Hematopoietic multipotent progenitor cell treated with erythropoietin and hydrocortisone succinate and interleukin-3 and kit ligand, for 6 days (in vitro differentiated cells): Measurements from ENCODE around the gene AFF2.

Source experiments
- DNase-seq: peaks from one replicate; pipeline ENCODE4 v3.0.0-alpha.2; 2015

Gene AFF2

DNA sequence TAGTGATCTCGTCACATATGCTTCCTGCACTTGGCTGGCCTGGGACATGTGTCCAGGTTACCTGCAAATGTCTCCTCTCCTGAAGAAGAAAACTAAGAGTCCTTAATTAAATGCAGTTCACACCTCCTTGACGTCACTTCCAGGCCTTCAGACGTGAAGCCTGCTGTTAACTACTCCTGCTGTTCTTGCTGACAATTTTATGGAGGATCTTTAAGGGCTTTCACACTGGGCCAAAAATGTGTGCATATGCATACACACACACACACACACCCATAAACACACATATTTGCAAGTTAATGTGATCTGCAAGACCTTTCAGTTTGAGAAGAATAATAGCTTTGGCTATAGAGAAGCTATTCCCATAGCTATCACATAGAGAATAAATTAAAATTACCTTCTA lies 267.9 kb downstream of the AFF2 start:
- DNase-seq = no peak

DNA sequence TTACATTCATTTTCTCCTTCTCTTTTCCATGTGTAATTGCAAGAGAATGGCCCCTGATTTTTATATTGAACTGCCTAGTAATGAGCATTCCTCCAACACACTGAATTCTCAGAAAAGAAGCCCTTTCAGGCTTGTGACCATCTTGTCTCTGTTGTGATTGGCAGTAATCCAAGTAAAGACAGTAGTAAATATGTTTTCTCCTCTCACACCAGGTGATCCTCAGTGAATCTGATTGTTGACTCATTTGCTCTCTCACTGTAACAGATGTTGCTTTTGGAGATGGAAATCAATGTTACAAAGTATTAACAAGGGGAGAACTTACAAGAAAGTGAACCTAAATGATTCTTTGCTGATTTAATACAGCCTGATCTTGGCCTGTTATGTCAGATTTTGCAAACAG lies 271.0 kb downstream of the AFF2 start:
- no peak for DNase-seq

DNA sequence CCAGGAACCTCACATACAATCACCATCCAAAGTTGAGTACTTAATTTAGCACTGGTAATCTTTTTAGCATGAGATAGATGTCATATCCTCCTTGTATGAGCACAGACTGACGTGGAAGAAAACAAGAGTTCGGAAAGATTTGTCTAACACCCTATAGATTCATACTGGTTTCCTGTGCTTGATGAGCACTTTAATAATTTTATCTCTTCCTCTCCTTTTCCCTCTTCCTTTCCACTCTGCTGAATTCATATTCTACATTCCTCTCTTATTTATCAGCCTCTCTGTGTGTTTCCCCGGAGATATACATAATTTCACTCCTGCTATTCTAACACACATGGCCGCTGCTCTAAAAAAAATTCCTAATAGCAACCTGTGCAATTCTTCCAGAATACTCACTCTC lies 273.9 kb downstream of the AFF2 start:
- no peak for DNase-seq

DNA sequence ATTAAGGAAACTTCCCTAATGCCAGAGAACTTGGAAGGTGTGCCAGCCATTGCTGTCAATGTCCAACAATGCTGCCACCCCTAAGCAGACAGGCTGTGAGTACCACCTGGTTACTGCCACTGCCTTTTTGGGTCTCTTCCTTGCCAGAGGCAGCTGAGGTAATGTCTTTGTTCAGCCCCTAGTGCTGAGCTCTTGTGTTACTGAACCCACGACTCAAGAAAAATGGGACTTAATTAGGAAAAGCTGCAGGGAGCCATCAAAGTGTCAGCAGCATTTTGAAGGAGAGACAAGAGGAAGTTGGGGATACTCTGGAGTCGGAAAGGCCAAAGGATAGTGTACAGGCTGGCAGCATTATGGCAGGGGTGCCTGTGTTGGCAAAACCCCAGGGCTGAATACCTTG lies 283.7 kb downstream of the AFF2 start:
- no peak for DNase-seq

DNA sequence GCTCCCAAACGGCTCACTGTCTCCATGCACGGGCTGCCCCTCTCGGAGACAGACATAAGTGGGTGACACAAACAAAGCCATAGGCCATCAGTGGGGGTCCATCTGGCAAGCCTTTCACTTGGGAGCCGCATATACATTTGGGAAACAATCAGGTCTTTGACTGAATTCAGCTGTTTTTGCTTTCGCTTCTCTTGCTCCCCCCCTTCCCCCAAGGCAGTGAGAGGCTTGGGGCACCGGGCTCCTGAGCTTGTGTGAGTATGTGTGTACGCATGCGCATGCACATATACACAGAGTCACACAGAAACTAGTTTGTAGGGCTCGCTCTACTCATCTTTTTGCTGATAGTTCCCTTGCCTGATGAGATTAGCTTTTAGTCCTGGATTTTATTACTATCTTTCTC lies 284.4 kb downstream of the AFF2 start:
- no peak for DNase-seq

DNA sequence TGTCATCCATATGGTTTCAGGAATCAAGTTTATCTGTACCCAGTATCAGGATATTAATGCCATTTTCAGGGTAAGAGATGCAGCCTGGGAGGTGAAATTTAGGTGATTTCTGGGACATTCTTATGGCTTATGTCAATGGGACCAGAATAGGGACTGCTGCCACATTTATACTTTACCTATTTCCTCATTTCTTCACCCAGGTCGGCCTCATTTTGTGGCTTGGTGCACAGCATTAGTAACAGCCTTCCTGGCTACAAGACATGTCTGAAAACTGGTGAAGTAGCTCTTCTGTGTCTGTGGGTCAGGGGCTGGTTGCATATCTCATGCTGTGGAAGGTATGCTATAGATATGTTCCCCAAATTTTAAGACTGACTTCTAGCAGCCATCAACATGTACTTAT lies 284.8 kb downstream of the AFF2 start:
- DNase-seq = no peak

DNA sequence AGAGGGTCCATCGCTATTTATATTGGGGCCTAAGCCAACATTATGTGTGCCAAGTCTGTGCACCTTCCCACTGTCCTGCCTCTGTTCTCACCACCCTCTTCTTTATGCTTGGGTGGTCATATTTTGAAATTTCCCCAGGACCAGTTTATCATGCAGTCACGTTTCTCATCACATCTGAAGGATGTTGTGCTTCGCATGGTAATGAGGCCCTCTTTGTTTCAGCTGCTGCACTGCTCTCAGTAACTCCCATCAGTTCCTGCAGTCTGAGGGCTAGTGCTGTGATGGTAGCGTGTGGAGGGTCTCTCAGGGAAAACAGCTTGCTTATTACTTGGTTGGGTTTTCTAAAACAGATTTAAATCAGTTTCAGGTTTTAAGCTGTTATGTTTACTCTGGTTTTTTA lies 288.0 kb downstream of the AFF2 start:
- DNase-seq = no peak

DNA sequence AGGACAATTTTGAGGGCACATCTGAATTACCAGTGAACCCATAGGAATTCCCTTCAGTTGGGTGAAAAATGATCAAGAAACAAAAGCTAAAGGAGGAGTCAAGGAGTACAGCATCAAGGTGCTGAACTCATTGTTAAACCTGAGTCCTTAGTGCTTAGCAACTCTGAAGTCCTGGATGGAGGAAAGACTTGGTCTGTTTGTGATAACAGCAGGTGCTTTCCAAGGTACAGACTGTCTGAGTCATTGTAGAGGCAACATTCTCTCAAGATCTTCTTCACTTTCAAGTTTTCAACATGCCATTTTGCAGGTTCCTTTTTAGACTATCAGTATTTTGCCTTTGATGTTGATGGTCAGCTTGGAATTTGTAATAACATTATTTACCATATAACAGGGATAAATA lies 293.9 kb downstream of the AFF2 start:
- DNase-seq = no peak

DNA sequence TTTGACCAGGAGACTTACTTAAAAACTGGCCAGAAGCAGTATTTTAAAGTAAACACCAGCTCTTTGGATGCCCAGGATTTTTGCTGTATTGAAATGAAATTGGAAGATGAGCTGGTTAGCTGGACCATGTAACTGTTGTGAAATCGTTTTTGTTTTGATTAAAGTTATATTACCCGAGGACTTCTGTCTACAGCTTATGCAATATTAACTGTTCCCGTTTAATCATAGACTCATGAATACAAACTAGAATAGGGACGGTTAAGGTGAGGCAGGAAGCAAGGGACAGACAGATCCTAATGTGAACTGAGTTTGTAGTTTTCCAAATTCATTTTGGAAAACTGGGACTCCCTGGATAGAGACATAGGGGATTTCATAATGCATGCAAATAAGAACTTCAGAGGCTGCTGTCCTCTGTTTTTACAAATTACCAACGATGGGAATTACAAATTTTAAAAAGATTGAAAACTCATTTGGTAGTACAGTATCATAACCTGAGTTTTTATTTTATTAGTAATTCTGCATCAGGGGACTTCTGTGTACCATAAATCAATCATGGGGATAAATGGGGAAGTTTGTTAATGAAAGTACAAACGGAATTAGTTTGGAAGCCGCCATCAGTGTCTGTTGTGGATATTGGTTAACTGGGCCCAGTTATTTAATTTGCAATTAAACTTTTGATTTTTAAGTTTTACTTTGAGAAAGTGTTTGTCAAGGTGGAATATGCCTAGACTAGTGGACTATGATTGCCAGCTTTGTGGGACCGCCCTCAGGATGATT lies 304.4 kb downstream of the AFF2 start:
- no peak for DNase-seq

DNA sequence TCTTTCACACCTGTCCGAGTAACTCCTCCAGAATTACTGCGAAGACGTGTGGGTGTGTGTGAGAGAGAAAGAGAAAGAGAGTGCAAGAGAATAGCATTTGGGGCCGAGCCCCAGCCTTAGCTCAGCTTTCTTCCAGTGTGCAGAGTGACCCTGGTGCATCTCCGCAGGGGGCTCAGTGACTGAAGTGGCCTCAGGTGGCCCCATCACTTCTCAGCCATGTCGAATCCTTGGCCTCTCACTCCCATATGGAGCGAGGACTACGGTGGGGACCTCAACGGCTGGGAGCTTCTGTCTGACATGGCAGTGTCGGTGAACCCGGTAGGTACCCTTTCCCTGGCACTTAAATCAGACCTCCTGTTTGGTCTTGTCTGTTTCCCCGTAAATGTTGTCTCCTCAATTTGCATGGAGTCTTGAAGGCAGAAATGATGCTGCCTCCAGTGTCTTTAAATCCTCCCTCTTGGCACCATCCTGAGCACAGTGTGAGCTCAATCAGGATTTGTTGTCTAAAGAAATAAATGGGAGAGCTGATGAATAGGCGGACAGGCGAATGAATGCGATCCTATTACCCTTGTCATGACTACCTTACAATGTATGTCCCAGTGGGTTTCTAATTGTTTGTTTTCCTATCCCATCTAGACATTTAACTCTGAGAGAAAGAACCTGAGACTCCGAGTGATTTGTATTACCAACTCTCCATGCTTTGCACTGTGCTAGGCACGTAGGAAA lies 305.9 kb downstream of the AFF2 start:
- DNase-seq = no peak

DNA sequence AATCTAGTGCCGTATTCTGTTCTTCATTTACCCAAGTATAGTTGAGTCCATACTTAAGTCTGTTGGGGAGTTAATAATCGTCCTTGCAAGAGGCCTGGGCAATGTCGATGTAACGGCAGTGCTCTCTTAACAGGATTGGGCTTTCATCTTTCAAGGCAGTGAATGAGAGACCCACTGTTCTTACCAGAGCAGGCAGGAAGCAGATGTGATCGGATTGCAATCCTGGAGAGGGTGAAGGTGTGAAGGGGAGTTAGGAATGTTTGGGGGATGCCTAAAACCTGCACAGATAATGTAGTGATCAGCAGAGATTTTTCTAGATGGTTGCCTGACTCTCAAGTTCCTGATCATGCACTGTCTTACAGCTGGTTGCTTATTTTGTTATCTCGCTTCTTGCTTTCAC lies 308.4 kb downstream of the AFF2 start:
- no peak for DNase-seq

DNA sequence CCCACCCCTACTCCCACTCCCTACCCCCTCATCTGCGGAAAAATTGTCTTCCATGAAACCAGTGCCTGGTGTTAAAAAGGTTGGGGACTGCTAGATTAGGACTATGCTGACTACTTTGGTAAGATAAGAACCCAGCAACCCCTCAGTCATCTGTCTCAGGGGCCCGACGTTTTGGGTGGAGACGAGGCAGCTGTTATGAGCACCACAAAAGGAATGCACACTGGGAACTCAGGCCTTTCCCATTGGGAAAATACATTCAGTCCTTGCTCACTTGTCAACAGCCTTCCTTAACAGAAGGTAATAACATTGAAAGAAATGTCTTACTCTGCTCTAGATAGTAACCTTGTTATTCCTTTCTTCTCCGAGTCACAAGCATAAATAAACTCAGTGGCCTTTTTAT lies 310.8 kb downstream of the AFF2 start:
- DNase-seq = no peak

DNA sequence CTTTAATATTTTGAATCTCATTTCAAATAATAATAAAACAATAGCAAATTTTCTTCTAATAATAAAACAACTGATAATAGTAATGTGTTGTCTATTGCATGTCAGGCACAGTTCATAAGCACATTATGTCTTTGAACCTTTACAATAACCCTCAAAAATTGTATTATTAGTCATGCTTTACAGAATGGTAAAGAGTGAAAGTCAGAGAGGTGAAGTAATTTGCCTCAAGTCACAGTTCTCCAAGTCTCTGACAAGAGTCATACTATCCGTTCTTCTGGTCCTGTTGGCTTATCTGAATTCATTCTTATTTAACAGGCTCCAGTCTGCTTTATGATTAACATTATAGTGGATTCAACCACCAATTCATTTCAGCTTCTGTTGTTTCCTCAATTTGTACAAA lies 313.0 kb downstream of the AFF2 start:
- DNase-seq = no peak

DNA sequence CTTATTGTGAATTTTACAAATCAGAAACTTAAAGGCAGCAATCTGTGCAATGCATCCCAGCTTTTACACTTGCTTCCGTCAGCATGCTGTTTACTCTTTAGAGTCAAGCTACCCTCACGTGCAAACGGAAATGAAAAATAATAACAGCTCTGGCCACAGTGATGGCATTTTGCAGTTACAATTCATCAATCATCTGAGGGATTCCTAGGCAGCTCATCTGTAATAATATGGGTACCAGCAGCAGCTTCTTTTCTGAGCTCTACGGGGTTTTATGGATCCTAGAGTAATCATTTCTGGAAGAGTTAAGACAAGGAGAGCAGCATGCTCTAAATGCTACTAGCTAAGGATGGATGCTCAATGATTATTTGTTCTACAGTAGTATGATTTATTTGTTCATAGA lies 313.6 kb downstream of the AFF2 start:
- DNase-seq = no peak

DNA sequence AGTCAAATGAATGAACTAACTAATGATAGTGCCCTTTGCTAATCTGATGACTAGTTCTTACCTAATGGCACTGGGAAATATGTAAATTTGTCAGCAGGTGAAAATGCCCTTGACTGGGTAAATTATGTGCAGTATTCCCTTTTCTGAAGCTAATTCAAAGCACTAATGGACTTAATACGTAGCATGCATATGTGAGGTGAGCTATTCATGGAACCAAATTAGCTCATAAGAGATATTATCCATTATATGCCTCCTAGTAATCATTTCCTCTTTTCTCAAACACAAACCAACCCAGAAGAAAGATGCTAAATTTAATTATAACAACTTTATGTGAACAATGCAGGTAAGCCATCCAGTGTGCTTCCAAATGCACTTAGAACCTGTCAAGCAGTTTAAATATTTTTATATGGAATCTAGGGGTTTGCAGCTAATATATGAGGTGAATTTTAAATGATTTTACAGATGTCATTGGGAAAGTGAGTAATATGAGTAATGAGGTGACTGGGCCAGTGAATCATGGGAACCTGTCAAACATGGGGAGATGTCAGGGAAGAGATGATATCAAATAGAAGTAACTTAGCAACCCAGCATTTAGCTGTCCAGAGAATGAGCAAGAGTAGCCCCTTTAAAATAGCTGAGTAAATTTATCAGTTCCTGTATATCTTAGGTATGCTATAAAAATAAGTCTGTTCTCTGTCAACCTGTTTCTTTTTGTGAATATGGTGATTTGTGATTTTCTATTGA lies 315.0 kb downstream of the AFF2 start:
- no peak for DNase-seq

DNA sequence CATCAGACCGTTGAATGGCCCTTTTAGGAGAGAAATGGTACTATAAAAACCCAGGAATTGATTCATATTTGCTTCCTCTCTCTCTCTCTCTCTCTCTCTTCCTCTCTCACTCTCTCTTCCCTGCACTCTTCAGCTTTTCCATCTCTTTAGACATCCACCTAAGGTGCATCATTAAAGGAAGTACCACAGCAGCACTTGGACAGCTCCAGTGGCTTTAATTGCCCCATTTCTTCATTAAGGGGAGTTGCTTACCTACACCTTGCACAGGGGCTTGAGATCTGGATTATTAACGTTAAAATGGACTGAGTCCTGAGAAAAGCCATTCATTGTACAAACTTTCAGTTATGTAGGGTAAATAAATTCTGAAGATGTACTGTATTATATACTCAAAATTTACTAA lies 323.6 kb downstream of the AFF2 start:
- DNase-seq = no peak

DNA sequence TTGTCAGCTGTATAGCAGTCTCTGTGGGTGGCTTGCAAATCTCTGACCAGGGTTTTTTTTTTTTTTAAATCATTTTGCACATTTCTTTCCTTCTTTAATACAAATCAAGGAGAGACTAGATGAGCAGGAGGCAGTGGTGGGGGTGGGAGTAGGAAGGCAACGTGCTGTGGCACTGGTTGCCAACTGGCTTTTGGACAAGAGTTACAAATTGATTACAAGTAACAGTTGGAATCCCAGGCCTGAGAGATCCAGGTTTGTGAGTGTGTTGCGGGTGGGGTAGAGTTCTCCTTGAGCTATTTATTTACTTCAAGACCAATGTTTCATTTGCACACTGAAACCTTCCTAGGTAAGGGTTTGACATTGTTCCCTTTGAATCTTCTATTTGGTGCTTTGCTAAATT lies 325.3 kb downstream of the AFF2 start:
- no peak for DNase-seq

DNA sequence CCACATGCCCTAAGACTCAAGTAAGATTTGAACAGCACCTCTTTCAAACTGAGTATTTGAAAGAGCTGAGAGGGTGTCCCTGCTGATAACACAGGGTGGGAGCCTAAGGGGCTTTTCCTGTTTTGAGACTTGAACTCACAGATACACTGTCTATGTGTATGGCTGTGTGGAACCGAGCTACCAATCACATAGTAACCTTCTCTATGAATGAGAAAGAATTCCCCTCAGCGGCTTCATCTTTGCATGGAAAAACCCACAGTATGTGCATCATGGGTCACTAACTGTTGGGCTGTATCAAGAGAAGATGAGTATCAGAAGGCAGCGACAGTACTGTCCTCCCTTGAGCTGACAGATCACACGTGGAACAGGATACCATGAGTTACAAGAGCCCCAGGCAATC lies 336.3 kb downstream of the AFF2 start:
- no peak for DNase-seq

DNA sequence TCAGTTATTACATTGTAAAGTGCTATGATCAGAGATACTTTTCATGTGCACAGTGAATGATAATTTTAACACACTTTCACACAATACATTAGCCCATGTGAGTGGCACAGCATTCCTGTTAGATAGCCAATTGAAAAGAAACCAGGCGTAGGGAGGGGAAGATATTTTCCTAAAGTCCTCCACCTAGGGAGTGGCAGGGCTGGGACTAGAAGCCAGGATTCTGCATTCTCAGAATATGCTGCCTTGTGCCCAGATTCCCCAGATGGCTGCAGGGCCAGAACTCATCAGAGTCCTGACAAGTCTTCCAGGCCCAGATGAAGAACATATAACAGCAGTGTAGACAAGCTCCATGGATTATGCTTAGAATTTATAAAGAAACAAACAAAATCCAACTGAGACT lies 350.2 kb downstream of the AFF2 start:
- no peak for DNase-seq

DNA sequence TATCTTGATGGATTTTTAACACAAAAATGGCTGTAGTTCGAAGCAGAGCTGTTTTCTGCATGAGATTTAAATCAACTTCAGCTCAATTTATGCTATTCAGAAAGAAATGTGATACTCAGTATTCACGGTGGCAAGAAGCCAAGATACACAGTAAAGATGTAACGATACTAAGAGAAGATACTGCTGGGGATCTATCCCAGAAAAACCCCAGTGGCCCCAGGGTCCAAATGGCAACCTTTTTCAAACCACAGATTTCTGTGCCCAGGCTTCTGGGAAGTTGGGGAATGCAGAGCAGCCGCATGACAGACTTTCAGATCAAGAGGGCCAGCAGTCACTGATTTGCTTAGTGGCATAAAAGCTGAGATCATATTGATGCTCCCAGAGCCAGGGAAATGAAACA lies 353.9 kb downstream of the AFF2 start:
- no peak for DNase-seq

DNA sequence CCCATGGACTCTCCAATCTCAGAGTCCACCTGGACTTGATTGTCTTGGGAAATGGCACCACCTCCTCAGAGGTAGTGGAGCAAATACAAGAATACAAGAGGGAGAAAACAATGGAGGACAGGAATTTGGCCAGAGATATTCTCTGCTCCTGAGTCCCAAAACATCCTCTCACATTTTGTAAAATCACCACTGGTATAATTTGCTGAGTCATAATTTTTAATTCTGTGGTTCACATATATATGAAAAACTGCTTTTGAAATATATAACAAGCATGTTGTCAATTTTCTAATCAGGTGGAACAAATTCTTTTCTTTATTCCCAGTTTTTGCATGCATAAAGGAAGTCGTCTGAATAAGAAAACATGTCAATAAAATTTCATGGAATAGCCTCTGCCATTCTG lies 356.1 kb downstream of the AFF2 start:
- no peak for DNase-seq

DNA sequence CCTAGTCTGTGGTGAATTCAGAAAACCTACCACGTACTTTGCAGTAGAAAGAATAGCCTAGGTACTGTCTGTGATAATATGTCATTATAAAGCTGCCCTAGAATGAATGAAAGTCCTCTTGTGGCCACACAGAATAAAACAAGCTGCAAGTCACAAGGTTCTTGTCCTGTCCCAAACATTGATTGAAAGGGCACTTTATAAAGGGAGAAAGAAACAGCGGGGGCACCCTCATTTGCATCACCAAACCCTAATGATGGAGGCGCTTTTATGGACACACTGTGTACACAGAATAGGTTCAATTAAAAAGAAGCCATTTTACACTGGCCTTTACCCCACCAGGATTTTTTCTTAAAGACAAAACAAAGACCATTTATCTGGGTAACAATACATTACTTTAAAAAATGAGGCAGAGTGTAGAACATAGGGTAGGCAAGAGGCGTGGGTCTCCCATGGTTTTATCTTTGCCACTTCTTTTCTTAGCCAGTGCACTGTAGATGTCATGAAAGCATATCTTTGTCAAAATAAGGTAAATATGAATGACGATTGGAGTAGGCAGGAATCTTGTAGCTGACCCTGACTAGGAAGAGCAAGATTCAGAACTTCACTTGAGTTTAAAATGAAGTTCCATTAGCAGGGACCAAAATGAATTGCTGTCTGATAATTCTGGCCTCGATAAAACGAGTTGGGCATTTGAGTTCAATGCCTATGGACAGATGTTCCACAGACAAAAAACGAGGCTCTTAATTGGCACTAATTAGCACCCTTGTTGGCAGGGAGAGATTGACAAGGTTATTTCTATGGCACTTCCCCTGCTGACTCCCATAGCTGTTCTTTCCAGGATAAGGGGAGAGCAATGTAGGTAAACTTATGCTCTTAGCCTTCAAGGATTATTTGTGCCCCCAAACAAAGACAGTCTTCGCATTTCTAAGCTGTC lies 365.1 kb downstream of the AFF2 start:
- DNase-seq = no peak

DNA sequence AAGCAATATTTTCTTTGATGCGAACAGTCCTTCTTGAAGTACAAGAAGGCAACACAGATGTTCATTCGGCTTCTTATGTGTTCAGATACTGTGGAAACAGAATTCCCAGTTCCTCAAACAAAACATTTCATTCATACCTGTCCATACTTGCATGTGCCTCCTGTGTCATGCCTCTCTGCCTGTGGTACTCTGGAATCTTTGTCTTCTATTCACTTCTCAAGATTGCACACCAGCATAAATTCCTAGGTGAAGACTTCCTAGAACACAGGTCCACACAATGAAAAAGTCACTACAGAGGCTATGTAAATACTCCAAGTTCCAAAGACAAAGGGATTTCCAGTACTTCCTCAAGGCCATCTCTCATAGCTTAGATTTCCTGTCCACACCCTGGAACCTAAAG lies 367.2 kb downstream of the AFF2 start:
- no peak for DNase-seq
